OCI-LY3 (cell line): ENCODE results near the gene CCSER1.

Experiments
- H2AFZ ChIP-seq: fragments of 200-600, 300-600 bp; shearing (Covaris generic); 2 replicates; pipeline ENCODE4 v1.6.0; 2014; ENCODE audit warnings: antibody characterized with exemption, low read depth, low read length
- H3K27ac ChIP-seq: fragments of 200-600, 300-600 bp; sonication (generic); 2 replicates; pipeline ENCODE4 v1.5.1; 2014; ENCODE audit warnings: mild to moderate bottlenecking, low read length, moderate library complexity, mixed read lengths
- H3K27me3 ChIP-seq: fragments of 200-600, 300-600 bp; sonication (generic); 2 replicates; pipeline ENCODE4 v1.6.1; 2014; ENCODE audit warnings: low read depth, low read length, mixed read lengths
- H3K36me3 ChIP-seq: fragments of 200-600, 300-600 bp; sonication (generic); replicated peaks from 2 replicates; pipeline ENCODE3; 2014; ENCODE audit warnings: low read depth, low read length, mixed read lengths
- H3K4me1 ChIP-seq: fragments of 300-600, 200-600 bp; sonication (generic); 2 replicates; pipeline ENCODE4 v1.6.1; 2014; ENCODE audit warnings: low read length, mixed read lengths
- H3K4me2 ChIP-seq: fragments of 200-600, 300-600 bp; sonication (generic); 2 replicates; pipeline ENCODE4 v1.6.1; 2014; ENCODE audit warnings: low read length, mixed read lengths
- H3K4me3 ChIP-seq: fragments of 300-600, 200-600 bp; sonication (generic); 2 replicates; pipeline ENCODE4 v1.5.1; 2014; ENCODE audit warnings: antibody characterized with exemption, mild to moderate bottlenecking, low read length, moderate library complexity
- H3K79me2 ChIP-seq: fragments of 300-600, 200-600 bp; shearing (Covaris generic); 2 replicates; pipeline ENCODE4 v1.6.1; 2014; ENCODE audit warnings: mild to moderate bottlenecking, low read length, mixed read lengths
- H3K9ac ChIP-seq: fragments of 300-600, 200-600 bp; shearing (Covaris generic); 2 replicates; pipeline ENCODE4 v1.6.0; 2014; ENCODE audit warnings: mild to moderate bottlenecking, low read length, moderate library complexity
- H3K9me3 ChIP-seq: fragments of 200-600, 300-600 bp; shearing (Covaris generic); 2 replicates; pipeline ENCODE4 v1.6.1; 2014; ENCODE audit warnings: low read length, mixed read lengths; ENCODE audit not compliant: insufficient read depth
- H4K20me1 ChIP-seq: fragments of 200-600, 300-600 bp; sonication (generic); 2 replicates; pipeline ENCODE4 v1.6.1; 2016; ENCODE audit warnings: low read length, mixed read lengths; ENCODE audit not compliant: insufficient read depth
- EZH2phosphoT487 ChIP-seq: fragments of 200-600 bp; shearing (Covaris generic); IDR thresholded peaks from 2 replicates; pipeline ENCODE4 v1.6.1; 2018; ENCODE audit warnings: antibody characterized with exemption, mixed run types, low read depth
- TF ChIP-seq, protein P1 (sequence below): fragments of 200-600, 300-600 bp; sonication (generic); IDR thresholded peaks from 2 replicates; pipeline ENCODE4 v1.5.1; 2014; ENCODE audit warnings: antibody characterized with exemption, low read length, low read depth

CCSER1 gene

DNA sequence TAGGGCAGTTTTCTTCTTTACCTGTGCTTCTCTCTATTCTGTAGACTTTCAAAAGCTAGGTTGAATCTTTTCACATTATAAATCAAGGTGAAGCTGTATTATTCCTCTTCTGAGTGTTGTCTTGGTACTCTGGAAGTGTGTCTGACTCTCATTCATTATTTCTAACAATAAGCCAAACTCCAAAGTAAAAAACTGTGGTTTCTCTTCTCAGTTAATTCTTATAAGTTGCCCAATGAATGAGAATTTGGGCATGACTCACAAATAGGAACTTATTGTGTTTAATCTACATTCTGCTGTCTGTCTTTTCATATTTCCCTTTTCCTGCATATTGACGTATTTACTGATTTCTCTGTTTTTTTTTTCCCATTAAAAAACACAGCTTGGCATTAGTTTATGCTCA lies 714.5 kb downstream of the CCSER1 start:
- TF ChIP-seq EZH2phosphoT487, result no peak
- TF ChIP-seq, protein P1, sequence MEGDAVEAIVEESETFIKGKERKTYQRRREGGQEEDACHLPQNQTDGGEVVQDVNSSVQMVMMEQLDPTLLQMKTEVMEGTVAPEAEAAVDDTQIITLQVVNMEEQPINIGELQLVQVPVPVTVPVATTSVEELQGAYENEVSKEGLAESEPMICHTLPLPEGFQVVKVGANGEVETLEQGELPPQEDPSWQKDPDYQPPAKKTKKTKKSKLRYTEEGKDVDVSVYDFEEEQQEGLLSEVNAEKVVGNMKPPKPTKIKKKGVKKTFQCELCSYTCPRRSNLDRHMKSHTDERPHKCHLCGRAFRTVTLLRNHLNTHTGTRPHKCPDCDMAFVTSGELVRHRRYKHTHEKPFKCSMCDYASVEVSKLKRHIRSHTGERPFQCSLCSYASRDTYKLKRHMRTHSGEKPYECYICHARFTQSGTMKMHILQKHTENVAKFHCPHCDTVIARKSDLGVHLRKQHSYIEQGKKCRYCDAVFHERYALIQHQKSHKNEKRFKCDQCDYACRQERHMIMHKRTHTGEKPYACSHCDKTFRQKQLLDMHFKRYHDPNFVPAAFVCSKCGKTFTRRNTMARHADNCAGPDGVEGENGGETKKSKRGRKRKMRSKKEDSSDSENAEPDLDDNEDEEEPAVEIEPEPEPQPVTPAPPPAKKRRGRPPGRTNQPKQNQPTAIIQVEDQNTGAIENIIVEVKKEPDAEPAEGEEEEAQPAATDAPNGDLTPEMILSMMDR, result no peak
- H3K4me2 ChIP-seq, result no peak overlapping the region
- H3K79me2 ChIP-seq, result no peaks in the 10 kb centered on the region
- H4K20me1 ChIP-seq, result no peaks in the 10 kb centered on the region
- no peaks in the 10 kb centered on the region for H3K9me3 ChIP-seq
- H3K27ac ChIP-seq, result no peak overlapping the region
- no peaks in the 10 kb centered on the region for H3K27me3 ChIP-seq
- H2AFZ ChIP-seq, result no peak overlapping the region
- H3K9ac ChIP-seq, result no peak overlapping the region
- no peak overlapping the region for H3K4me3 ChIP-seq
- H3K36me3 ChIP-seq, result no peaks in the 10 kb centered on the region
- peaks cover 42% of the 10 kb centered on the region for H3K4me1 ChIP-seq

DNA sequence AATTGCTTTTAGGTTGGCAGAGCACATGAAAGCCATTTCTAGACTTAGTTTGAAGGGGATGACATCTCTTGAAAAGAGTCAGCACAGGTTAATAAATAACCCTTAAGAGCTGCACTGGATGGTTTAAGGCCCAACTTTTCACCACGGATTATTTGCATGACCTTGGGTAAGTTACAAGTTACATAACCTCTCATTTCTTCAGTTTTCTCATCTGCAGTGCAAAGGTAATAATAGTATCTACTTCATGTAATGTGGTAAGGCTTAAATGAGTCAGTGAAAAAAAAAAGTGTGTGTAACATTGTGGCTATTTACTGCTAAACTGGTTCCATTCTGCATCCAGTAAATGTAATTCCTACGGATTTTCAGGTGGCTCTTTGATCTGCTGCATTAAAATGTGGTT lies 715.8 kb downstream of the CCSER1 start:
- H3K4me3 ChIP-seq, result peak overlapping the region; percentile 21
- H3K36me3 ChIP-seq, result no peaks in the 10 kb centered on the region
- 0 out of 2 replicates have a peak overlapping the region, but pooled peaks have one; percentile 8 for H3K9ac ChIP-seq
- H3K79me2 ChIP-seq, result no peaks in the 10 kb centered on the region
- H3K27me3 ChIP-seq, result no peaks in the 10 kb centered on the region
- no peaks in the 10 kb centered on the region for H4K20me1 ChIP-seq
- H3K27ac ChIP-seq, result peak overlapping the region; percentile 76
- H2AFZ ChIP-seq, result 0 out of 2 replicates have a peak overlapping the region, but pooled peaks have one; percentile 56
- H3K9me3 ChIP-seq, result no peaks in the 10 kb centered on the region
- H3K4me2 ChIP-seq, result peak overlapping the region; percentile 59
- no peak for TF ChIP-seq EZH2phosphoT487
- TF ChIP-seq, protein P1, result no peak
- peaks cover 42% of the 10 kb centered on the region for H3K4me1 ChIP-seq

- Histone ChIP-seq H3K79me2 (no peaks in the 10 kb centered on the region), H3K4me2 (no peak overlapping the region), H3K27me3 (no peaks in the 10 kb centered on the region), H3K4me1 (peaks cover 42% of the 10 kb centered on the region), H2AFZ (no peak overlapping the region), H3K9ac (no peak overlapping the region), H3K9me3 (no peaks in the 10 kb centered on the region), H3K36me3 (no peaks in the 10 kb centered on the region), H4K20me1 (no peaks in the 10 kb centered on the region), H3K27ac (no peak overlapping the region), H3K4me3 (no peak overlapping the region)
- TF ChIP-seq, protein P1, result no peak
- TF ChIP-seq EZH2phosphoT487, result no peak
Measured at GRCh38 chr4:90844241-90844640, 717.0 kb downstream of the CCSER1 start.

DNA sequence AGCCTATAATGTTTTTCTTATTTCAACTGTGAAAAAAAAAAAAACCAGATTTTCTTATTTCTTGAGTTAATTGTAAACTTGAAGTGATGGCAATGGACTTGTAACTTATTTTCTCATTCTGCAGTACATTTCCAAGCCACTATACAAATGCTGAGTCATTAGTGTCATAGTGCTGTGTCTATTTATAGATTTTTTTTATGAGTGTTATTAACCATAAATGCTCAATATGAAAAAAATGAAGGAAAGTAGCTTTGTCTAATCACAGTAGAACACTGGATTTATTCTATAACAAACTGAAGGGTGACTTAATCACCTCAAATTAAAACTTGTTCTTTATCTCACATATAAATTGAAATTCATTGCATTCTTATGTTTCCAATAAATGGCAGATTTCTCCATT lies 718.6 kb downstream of the CCSER1 start:
- H2AFZ ChIP-seq, result no peak overlapping the region
- H3K36me3 ChIP-seq, result no peaks in the 10 kb centered on the region
- H3K4me2 ChIP-seq, result peak overlapping the region; percentile 13; the same call in 1 of the 2 replicates
- H3K79me2 ChIP-seq, result no peaks in the 10 kb centered on the region
- H3K9ac ChIP-seq, result no peak overlapping the region
- H4K20me1 ChIP-seq, result no peaks in the 10 kb centered on the region
- TF ChIP-seq EZH2phosphoT487, result no peak
- TF ChIP-seq, protein P1, result no peak
- no peaks in the 10 kb centered on the region for H3K27me3 ChIP-seq
- H3K27ac ChIP-seq, result no peak overlapping the region
- no peaks in the 10 kb centered on the region for H3K9me3 ChIP-seq
- H3K4me3 ChIP-seq, result no peak overlapping the region
- peaks cover 42% of the 10 kb centered on the region for H3K4me1 ChIP-seq
